GM11168 (cell line): ENCODE data around the gene CELSR2.

Experiments used
- in situ Hi-C: fragments of 300-500 bp; cut with MboI; formaldehyde crosslinking; loops from one replicate; pipeline ENCODE4 v1.12.0; 2022; ENCODE audit warnings: low sequenced_read_pairs; ENCODE audit not compliant: unreplicated experiment

The CELSR2 gene

GRCh38 chr1:109249654-109250401 lies 489 bp downstream of the CELSR2 start:
- in situ Hi-C loops, result no loop called here

DNA sequence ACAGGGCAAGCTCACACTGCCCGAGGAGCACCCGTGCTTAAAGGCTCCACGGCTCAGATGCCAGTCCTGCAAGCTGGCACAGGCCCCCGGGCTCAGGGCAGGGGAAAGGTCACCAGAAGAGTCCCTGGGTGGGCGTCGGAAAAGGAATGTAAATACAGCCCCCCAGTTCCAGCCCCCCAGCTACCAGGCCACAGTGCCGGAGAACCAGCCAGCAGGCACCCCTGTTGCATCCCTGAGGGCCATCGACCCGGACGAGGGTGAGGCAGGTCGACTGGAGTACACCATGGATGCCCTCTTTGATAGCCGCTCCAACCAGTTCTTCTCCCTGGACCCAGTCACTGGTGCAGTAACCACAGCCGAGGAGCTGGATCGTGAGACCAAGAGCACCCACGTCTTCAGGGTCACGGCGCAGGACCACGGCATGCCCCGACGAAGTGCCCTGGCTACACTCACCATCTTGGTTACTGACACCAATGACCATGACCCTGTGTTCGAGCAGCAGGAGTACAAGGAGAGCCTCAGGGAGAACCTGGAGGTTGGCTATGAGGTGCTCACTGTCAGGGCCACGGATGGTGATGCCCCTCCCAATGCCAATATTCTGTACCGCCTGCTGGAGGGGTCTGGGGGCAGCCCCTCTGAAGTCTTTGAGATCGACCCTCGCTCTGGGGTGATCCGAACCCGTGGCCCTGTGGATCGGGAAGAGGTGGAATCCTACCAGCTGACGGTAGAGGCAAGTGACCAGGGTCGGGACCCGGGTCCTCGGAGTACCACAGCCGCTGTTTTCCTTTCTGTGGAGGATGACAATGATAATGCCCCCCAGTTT lies 1.3 kb downstream of the CELSR2 start:
- in situ Hi-C loops, result no loop called here

GRCh38 chr1:109251277-109252166 lies 2.2 kb downstream of the CELSR2 start:
- in situ Hi-C loops, result no loop called here

DNA sequence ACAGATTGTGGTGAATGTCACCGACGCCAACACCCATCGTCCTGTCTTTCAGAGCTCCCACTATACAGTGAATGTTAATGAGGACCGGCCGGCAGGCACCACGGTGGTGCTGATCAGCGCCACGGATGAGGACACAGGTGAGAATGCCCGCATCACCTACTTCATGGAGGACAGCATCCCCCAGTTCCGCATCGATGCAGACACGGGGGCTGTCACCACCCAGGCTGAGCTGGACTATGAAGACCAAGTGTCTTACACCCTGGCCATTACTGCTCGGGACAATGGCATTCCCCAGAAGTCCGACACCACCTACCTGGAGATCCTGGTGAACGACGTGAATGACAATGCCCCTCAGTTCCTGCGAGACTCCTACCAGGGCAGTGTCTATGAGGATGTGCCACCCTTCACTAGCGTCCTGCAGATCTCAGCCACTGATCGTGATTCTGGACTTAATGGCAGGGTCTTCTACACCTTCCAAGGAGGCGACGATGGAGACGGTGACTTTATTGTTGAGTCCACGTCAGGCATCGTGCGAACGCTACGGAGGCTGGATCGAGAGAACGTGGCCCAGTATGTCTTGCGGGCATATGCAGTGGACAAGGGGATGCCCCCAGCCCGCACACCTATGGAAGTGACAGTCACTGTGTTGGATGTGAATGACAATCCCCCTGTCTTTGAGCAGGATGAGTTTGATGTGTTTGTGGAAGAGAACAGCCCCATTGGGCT lies 3.0 kb downstream of the CELSR2 start:
- in situ Hi-C loops, result no loop called here

DNA sequence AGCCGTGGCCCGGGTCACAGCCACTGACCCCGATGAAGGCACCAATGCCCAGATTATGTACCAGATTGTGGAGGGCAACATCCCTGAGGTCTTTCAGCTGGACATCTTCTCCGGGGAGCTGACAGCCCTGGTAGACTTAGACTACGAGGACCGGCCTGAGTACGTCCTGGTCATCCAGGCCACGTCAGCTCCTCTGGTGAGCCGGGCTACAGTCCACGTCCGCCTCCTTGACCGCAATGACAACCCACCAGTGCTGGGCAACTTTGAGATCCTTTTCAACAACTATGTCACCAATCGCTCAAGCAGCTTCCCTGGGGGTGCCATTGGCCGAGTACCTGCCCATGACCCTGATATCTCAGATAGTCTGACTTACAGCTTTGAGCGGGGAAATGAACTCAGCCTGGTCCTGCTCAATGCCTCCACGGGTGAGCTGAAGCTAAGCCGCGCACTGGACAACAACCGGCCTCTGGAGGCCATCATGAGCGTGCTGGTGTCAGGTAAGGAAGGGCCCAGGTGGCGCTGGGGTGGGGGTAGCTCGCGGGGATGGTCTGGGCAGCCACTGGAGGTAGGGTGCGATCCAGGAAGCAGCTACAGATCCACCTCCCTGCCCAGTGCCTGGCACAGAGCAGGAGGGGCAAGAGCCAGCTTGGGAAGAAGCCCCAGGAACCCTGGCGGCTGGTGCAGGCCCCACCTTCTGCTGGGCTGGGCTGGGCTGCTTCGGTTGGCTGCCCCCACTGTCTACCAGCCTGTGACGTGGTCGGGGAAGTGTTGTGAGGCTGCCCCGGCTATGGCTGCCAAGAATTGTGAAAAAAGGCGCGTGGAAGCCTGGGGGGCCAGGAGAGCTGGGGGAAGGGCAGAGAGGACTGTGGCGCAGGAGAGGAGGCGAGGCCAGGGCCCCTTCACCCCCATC lies 3.8 kb downstream of the CELSR2 start:
- in situ Hi-C loops, result no loop called here

- in situ Hi-C loops, result no loop called here
Measured at GRCh38 chr1:109253803-109254620, 4.7 kb downstream of the CELSR2 start.

- in situ Hi-C loops, result no loop called here
Measured at GRCh38 chr1:109254621-109255096, 5.3 kb downstream of the CELSR2 start.

DNA sequence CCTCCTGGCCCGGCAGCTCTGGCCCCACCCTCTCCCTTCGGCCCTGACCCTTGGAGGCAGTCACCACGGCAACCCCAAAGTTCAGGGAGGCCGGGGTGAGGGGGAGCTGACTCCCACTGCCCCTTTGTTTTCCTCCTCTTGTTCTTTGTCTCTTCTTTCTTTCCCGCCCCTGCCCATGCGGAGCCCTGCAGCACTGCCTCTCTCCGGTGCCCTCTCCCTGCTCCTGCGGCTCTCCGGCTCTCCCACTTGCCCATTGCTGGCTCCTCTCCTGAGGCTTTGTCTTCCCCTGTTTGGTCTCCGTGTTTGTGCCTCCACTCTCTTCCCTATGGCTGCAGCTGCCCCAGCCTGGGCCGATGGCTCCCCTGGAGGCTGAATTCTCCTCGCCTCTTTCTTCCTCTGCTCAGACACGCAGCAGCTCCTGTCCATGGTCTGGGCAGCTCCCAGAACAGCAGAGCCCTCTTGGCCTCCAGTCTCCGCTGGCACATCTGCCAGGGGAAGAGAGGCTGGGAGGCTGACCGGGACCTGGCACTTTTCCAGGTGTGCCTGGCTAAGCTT lies 5.8 kb downstream of the CELSR2 start:
- in situ Hi-C loops, result no loop called here

DNA sequence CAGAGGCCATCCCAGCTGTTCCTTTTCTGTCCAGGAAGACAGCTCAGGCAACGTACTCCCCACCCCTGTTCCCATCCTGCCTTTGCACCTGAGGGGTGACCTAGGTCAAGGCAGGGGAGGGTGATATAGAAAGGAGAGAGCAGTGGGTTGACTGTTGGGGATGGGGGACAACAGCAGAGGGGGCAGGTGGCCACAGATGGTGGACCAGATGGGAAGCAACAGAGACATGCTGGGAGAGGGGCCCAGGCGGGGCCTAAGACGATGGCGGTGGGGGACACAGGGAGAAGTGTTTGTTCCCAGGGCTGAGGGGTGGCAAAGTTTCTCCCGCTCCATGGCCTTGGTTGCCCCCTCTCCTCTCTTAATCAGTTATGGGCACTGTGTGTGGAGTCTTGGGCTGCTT lies 6.3 kb downstream of the CELSR2 start:
- in situ Hi-C loops, result no loop called here

- in situ Hi-C loops, result no loop called here
Measured at GRCh38 chr1:109256085-109256484, 6.7 kb downstream of the CELSR2 start.

- in situ Hi-C loops, result no loop called here
Measured at GRCh38 chr1:109256971-109257681, 7.8 kb downstream of the CELSR2 start.

DNA sequence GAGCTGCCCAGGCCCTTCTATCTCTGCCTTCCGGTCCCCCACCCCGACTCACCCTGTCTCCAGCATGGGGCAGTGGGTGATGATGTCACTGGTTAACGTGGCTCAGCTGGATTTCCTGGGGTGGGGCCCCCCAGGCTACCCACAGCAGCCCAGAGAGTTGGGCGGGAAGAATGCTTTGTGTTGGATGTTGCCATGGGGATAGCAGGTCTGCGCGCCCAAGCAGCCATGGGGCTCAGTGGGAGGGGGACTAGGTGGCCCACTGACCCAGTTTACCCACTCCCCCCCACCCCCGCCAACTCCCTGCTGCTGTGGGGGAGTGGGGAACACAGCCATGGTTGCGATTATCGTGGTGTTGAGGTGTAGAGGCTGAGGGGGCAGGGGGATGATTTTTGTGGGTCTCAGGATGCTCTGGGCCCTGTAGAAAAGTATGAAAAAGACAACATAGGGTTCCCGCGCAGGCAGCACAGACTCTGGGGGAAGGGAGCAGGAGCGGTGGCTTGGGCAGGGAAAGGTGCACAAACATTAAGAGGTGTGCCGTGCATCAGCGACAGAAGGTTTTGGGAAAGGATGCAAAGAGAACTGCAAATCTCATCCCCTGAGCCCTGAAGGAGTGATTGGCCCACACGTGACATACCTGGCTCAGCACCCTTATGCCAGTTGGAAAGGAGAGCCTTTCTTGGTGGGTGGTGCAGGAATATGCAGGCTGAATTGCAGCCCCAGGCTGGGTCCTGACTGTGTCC lies 8.5 kb downstream of the CELSR2 start:
- in situ Hi-C loops, result no loop called here

DNA sequence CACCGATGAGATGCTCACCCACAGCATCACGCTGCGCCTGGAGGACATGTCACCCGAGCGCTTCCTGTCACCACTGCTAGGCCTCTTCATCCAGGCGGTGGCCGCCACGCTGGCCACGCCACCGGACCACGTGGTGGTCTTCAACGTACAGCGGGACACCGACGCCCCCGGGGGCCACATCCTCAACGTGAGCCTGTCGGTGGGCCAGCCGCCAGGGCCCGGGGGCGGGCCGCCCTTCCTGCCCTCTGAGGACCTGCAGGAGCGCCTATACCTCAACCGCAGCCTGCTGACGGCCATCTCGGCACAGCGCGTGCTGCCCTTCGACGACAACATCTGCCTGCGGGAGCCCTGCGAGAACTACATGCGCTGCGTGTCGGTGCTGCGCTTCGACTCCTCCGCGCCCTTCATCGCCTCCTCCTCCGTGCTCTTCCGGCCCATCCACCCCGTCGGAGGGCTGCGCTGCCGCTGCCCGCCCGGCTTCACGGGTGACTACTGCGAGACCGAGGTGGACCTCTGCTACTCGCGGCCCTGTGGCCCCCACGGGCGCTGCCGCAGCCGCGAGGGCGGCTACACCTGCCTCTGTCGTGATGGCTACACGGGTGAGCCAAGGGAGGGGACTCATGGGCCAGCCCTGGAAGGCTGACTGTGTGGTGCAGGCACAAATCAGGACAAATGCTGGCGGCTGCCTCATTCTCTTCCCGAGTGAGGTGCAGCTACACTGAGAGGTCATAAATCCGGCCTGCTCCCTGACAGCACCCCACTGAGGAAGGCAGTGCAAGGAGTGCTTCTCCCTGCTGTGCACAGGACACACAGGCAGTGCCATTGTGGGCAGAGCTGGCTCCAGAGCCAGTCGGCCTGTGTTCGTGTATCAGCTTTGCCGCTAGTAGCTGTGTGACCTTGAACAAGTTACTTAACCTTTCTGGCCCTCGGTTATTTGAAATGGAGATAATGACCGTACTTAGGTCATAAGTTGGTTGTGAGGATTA lies 9.4 kb downstream of the CELSR2 start:
- in situ Hi-C loops, result no loop called here

GRCh38 chr1:109259674-109260557 lies 10.6 kb downstream of the CELSR2 start:
- in situ Hi-C loops, result no loop called here
